Panc1 (cell line): ENCODE results near the gene PDLIM7.

Experiments
- CTCF ChIP-seq: fragments of 450-650 bp; IDR thresholded peaks from 2 replicates; pipeline ENCODE4 v1.5.1; 2017; ENCODE audit warnings: mild to moderate bottlenecking
- POLR2AphosphoS5 ChIP-seq: IDR thresholded peaks from 2 replicates; pipeline ENCODE4 v1.6.1; 2012; ENCODE audit warnings: mild to moderate bottlenecking, low read depth, low read length, moderate library complexity
- REST ChIP-seq, 2 experiments: IDR thresholded peaks; 2 replicates each; pipeline ENCODE4 v1.6.1; 2011 to 2012; ENCODE audit warnings: low read depth in 2 of 2, control low read depth in 1 of 2, low read length in 1 of 2, mild to moderate bottlenecking in 1 of 2, moderate library complexity in 1 of 2; ENCODE audit not compliant: insufficient read depth in 1 of 2
- SIN3A ChIP-seq: IDR thresholded peaks from 2 replicates; pipeline ENCODE4 v1.6.1; 2012; ENCODE audit warnings: low read depth, mild to moderate bottlenecking, low read length, moderate library complexity, borderline replicate concordance; ENCODE audit not compliant: insufficient read depth
- TCF7L2 ChIP-seq: IDR thresholded peaks from 2 replicates; pipeline ENCODE4 v1.6.1; 2011; ENCODE audit warnings: mild to moderate bottlenecking, low read depth, low read length, inconsistent platforms

- TF ChIP-seq CTCF (no peak), POLR2AphosphoS5 (no peak), TCF7L2 (no peak), SIN3A (no peak), REST (IDR thresholded peaks at IDR 0.05; ENCODE audit: insufficient read depth in 1 of 2, low read depth in 2 of 2, low read length in 1 of 2) (no peak)
These were observed 27.1 kb upstream of the PDLIM7 start for GRCh38 chr5:177524539-177524900.
